ENCODE results near the gene TMEM89. TPM values are rescaled to one million over a fixed set of nuclear protein-coding genes. Genes with fewer than 3 reads are reported as not detected.
A peak's percentile ranks its signal among the peaks of the same experiment; 100 is the strongest.

The TMEM89 gene
- total and polyA plus RNA-seq, 2 of the 13 experiments (the other 11 are each of a cell fraction or from before 2014, with no cell fraction given) = 0.31 to 0.59 TPM

DNA sequence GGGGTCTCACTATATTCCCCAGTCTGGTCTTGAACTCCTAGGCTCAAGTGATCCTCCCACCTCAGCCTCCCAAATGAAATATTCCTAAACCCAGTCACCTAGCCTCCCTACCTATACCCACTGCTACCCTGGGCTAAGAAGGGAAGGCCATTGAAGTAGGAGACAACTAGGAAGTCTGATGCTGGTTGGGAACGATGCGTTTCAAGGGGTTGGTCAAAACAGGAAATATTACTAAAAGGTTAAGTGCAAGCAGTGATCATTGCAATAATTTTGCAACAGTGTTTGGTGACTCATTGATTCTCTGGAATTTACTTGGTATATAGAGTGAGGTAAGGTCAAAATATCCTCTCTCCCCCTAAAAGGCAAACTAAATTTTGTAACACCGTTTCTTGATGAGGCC lies 7.5 kb downstream of the TMEM89 start (continued):
- TF ChIP-seq U2AF2 (IDR thresholded peaks at IDR 0.05; ENCODE audit: low read depth, low read length) (no peak), CEBPB (IDR thresholded peaks at IDR 0.05; ENCODE audit: borderline replicate concordance, low read depth, low read length) (peak; percentile 66; the same call in 1 of the 2 replicates), GATAD2A (CRISPR knock-in tag; IDR thresholded peaks at IDR 0.05) (peak; percentile 44), ZNF614 (CRISPR knock-in tag; IDR thresholded peaks at IDR 0.05; ENCODE audit: borderline replicate concordance) (no peak), ZNF652 (CRISPR knock-in tag; IDR thresholded peaks at IDR 0.05; ENCODE audit: borderline replicate concordance, low read depth) (0 out of 2 replicates have a peak, but pooled peaks have one; percentile 26), FOSL2 (CRISPR knock-in tag; IDR thresholded peaks at IDR 0.05) (peak; percentile 78), SAP130 (CRISPR knock-in tag; IDR thresholded peaks at IDR 0.05; ENCODE audit: low read depth) (0 out of 2 replicates have a peak, but pooled peaks have one; percentile 18)
- TF ChIP-seq, protein P1, sequence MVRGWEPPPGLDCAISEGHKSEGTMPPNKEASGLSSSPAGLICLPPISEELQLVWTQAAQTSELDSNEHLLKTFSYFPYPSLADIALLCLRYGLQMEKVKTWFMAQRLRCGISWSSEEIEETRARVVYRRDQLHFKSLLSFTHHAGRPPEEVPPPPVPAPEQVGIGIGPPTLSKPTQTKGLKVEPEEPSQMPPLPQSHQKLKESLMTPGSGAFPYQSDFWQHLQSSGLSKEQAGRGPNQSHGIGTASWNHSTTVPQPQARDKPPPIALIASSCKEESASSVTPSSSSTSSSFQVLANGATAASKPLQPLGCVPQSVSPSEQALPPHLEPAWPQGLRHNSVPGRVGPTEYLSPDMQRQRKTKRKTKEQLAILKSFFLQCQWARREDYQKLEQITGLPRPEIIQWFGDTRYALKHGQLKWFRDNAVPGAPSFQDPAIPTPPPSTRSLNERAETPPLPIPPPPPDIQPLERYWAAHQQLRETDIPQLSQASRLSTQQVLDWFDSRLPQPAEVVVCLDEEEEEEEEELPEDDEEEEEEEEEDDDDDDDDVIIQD (CRISPR knock-in tag; IDR thresholded peaks at IDR 0.05; ENCODE audit: low read depth) = 0 out of 2 replicates have a peak, but pooled peaks have one; percentile 18
- TF ChIP-seq, protein P2, sequence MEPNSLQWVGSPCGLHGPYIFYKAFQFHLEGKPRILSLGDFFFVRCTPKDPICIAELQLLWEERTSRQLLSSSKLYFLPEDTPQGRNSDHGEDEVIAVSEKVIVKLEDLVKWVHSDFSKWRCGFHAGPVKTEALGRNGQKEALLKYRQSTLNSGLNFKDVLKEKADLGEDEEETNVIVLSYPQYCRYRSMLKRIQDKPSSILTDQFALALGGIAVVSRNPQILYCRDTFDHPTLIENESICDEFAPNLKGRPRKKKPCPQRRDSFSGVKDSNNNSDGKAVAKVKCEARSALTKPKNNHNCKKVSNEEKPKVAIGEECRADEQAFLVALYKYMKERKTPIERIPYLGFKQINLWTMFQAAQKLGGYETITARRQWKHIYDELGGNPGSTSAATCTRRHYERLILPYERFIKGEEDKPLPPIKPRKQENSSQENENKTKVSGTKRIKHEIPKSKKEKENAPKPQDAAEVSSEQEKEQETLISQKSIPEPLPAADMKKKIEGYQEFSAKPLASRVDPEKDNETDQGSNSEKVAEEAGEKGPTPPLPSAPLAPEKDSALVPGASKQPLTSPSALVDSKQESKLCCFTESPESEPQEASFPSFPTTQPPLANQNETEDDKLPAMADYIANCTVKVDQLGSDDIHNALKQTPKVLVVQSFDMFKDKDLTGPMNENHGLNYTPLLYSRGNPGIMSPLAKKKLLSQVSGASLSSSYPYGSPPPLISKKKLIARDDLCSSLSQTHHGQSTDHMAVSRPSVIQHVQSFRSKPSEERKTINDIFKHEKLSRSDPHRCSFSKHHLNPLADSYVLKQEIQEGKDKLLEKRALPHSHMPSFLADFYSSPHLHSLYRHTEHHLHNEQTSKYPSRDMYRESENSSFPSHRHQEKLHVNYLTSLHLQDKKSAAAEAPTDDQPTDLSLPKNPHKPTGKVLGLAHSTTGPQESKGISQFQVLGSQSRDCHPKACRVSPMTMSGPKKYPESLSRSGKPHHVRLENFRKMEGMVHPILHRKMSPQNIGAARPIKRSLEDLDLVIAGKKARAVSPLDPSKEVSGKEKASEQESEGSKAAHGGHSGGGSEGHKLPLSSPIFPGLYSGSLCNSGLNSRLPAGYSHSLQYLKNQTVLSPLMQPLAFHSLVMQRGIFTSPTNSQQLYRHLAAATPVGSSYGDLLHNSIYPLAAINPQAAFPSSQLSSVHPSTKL (CRISPR knock-in tag; IDR thresholded peaks at IDR 0.05) = 0 out of 2 replicates have a peak, but pooled peaks have one; percentile 25
- TF ChIP-seq, protein P3, sequence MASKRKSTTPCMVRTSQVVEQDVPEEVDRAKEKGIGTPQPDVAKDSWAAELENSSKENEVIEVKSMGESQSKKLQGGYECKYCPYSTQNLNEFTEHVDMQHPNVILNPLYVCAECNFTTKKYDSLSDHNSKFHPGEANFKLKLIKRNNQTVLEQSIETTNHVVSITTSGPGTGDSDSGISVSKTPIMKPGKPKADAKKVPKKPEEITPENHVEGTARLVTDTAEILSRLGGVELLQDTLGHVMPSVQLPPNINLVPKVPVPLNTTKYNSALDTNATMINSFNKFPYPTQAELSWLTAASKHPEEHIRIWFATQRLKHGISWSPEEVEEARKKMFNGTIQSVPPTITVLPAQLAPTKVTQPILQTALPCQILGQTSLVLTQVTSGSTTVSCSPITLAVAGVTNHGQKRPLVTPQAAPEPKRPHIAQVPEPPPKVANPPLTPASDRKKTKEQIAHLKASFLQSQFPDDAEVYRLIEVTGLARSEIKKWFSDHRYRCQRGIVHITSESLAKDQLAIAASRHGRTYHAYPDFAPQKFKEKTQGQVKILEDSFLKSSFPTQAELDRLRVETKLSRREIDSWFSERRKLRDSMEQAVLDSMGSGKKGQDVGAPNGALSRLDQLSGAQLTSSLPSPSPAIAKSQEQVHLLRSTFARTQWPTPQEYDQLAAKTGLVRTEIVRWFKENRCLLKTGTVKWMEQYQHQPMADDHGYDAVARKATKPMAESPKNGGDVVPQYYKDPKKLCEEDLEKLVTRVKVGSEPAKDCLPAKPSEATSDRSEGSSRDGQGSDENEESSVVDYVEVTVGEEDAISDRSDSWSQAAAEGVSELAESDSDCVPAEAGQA (IDR thresholded peaks at IDR 0.05; ENCODE audit: low read depth) = no peak
- TF ChIP-seq, protein P3 (CRISPR knock-in tag; IDR thresholded peaks at IDR 0.05; ENCODE audit: borderline replicate concordance) = no peak
- TF ChIP-seq, protein P4, sequence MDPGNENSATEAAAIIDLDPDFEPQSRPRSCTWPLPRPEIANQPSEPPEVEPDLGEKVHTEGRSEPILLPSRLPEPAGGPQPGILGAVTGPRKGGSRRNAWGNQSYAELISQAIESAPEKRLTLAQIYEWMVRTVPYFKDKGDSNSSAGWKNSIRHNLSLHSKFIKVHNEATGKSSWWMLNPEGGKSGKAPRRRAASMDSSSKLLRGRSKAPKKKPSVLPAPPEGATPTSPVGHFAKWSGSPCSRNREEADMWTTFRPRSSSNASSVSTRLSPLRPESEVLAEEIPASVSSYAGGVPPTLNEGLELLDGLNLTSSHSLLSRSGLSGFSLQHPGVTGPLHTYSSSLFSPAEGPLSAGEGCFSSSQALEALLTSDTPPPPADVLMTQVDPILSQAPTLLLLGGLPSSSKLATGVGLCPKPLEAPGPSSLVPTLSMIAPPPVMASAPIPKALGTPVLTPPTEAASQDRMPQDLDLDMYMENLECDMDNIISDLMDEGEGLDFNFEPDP (CRISPR knock-in tag; conservative IDR thresholded peaks at IDR 0.05) = no peak
- TF ChIP-seq, protein P5, sequence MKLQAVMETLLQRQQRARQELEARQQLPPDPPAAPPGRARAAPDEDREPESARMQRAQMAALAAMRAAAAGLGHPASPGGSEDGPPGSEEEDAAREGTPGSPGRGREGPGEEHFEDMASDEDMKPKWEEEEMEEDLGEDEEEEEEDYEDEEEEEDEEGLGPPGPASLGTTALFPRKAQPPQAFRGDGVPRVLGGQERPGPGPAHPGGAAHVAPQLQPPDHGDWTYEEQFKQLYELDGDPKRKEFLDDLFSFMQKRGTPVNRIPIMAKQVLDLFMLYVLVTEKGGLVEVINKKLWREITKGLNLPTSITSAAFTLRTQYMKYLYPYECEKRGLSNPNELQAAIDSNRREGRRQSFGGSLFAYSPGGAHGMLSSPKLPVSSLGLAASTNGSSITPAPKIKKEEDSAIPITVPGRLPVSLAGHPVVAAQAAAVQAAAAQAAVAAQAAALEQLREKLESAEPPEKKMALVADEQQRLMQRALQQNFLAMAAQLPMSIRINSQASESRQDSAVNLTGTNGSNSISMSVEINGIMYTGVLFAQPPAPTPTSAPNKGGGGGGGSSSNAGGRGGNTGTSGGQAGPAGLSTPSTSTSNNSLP (IDR thresholded peaks at IDR 0.05; ENCODE audit: low read depth, low read length) = peak; percentile 14; the same call in 1 of the 2 replicates
